ENCODE measurements around the gene CX3CL1.

The CX3CL1 gene

GRCh38 chr16:57405097-57405496 is 32.8 kb downstream of the CX3CL1 start:
- no peak for DNase-seq

DNA sequence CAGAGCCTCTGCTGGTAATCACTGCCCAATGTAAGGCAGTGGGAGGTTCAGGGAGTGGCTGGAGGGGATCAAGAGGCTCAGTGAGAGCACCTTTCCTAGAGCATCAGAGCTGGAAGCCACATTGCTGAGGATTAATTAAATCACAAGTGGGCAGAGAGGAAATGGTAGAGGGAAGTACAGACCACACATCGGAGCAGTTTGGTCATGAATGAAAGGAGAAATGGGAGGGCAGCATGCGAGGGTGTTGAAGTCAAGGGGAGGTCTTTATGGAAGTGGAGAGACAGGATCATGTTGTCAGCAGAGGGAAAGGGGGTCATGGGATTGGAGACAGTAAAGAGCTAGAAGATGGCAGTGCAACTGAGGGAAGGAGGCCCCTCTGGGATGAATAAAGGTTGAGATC is 34.6 kb downstream of the CX3CL1 start:
- no peak for DNase-seq

DNA sequence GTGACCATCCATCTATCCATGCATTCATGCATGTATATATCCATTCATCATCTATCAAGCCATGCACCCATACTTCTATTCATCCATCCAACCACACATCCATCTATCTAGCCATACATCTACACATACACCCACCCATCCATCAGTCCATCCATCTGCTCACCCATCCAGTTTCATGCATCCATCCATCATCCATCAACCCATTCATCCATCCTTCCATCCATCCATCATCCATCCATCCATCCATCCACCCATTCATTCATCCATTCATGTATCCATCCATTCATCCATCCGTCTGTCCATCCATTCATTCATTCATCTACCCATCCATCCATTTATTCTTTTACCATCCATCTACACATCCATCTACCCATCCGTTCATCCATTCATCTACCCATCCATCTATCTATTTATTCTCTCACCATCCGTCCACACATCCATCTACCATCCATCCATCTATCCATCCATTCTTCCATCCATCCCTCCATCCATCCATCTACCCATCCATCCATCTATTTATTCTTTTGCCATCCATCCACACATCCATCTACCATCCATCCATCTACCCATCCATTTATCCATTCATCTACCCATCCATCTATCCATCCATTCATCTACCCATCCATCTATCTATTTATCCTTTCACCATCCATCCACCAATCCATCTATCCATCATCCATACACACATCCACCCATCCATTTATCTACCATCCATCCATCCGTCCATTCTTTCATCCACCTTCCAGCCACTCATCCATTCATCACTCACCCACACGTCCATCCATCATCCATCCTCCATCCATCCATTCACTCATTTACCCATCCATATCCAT is 35.4 kb downstream of the CX3CL1 start:
- DNase-seq = no peak

- no peak for DNase-seq
These were observed 36.8 kb downstream of the CX3CL1 start for GRCh38 chr16:57409065-57409464.

DNA sequence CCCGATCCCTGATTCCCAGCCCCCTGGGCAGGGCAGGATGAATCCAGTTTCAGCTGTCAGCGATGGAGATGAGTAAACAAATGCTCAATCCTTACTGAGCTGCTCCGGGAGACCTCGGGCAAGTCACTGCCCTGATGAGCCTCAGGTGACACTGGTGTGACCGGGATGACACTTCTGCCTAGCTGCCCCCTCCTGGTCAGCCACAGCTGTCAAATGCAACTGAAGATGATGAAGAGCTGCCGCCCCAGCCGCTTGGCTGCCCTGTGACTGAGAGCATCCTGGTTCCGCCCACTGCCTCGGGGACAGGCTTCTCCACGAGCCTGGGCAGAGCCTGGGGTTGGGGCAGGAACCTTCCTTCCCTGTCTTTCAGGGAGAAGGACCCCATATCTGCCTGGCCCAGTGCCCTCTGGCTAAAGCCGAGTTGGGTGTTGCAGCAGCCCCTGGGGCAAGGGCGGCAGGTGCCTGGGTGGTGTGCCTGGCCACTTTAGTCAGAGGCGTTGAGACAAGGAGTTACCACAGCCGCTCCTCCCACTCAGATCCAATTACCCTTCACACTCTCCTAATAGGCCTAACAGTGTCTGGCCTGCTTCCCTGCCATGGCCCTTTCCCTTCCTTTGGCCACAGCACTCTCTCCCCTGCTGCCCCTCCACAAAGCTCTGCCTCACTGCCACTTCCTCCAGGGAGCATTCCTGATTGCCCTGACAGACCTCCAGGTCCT is 37.7 kb downstream of the CX3CL1 start:
- DNase-seq = no peak

DNA sequence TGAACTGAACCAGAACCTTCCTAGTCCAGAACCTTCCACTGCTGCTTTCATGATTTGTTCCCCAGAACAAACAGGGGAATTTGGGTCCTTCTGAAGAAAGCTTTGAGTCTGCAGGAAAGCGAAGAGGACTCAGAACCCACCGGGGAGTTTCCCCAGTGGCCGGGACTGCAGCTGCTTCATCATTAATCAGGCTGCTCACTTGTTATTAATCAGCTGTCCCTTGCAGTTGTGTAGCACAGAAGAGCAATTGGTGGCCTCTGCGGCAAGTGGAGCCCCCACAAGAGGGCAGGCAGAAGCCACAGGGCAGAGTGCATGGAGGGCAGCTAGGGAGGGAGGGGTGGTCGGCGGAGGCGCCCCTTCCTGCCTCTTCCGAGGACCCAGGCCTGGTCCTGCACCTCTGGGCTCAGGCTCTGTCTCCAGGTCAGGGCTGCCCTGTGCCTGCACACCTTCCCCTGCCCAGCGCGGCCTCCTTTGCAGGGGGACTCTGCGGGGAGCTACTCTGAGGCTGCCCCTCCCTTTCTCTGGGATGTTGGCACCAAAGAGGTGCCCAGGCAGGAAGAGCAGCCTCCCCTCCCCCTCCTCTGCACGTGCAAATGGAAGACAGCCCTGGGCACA is 39.2 kb downstream of the CX3CL1 start:
- DNase-seq = no peak

GRCh38 chr16:57412584-57412983 is 40.3 kb downstream of the CX3CL1 start:
- DNase-seq = no peak

DNA sequence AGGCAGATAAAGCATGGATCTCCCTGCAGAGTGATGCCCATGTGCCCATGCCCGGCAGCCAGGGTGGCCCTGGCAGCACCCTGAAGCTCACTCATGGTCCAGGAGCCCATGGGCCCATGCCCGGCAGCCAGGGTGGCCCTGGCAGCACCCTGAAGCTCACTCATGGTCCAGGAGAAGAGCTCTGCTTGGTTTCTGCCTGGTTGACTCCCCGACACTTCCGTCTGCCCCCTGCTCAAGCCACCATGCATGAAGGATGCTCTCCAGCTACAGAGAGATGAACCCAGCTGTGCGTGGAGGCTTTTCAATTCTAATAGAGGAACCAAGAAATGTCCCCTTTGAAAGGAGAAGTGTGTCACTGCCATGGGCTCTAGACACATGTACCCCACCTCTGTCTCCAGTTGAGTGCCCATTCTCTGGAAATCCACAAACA is 41.0 kb downstream of the CX3CL1 start:
- DNase-seq = no peak

DNA sequence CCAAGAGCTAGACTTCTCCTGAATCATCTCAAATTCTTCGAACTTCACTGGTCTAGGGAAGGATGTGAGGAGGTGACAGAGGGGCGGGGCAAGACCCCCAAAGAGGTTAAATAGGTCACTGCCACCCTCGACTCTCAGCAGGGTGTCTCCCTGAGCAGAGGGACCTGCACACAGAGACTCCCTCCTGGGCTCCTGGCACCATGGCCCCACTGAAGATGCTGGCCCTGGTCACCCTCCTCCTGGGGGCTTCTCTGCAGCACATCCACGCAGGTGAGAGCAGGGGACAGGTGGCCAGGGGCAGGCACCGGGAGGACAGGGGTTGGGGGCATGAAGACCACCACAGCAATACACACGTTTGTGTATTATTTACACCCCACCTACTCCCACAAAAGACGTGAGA is 41.4 kb downstream of the CX3CL1 start:
- no peak for DNase-seq

- DNase-seq = no peak
These were observed 43.8 kb downstream of the CX3CL1 start for GRCh38 chr16:57416084-57416483.

DNA sequence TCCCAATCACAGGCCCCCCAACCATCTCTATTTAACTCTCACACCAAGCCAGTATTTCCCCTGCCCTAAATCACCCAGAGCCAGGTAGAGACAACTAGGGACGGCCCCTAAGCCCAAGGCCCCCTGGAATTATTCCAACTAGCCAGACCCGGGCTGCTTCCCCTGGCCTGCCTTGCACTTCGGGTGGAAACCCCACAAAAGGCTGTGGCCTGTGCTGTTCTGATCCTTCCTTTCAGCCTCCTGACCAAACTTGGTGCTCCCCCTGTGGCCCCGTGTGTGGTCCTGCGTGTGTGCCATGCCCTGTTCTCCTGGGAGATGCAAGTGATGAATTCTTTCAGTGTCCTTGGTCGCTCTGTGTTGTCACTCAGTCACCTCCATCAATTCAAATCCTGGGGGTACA is 47.2 kb downstream of the CX3CL1 start:
- DNase-seq = no peak

DNA sequence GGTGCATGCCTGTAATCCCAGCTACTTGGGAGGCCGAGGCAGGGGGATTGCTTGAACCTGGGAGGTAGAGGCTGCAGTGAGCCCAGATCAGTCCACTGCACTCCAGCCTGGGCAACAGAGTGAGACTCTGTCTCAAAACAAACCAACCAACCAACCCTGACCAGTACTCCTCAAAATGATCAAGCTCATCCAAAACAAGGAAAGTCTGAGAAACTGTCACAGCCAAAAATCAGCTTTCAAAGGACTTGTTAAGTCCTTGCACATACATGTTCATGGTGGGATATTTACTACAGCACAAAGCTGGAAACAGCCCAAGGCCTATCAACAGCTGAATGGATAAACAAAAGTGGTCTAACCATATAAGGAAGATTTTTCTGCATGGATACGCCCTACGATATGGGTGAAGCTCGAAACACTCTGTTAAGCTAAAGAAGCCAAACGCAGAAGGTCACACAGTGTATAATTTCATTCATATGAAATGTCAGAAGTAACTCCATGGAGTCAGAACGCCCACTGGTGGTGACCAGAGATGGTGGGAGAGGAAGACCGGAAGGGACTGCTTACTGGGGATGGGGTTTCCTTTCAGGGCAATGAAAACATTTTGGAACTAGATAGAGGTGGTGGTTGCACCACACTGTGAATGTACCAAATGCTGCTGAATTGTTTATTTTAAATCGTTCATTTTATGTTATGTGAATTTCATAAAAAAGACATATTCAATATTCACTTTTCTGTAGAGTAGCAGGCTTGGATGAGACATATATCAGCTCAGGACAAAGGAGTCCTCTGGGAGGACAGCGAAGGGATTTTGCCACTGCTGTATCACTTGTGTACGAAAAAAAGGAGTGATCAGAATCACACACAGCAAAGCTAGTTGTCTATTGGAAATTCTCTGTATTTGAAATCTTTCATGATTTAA is 50.0 kb downstream of the CX3CL1 start:
- DNase-seq = no peak

- DNase-seq = no peak
These were observed 50.9 kb downstream of the CX3CL1 start for GRCh38 chr16:57423152-57423551.

GRCh38 chr16:57424583-57424982 is 52.3 kb downstream of the CX3CL1 start:
- DNase-seq = peak in 1 of 14 donors; percentile 28

DNA sequence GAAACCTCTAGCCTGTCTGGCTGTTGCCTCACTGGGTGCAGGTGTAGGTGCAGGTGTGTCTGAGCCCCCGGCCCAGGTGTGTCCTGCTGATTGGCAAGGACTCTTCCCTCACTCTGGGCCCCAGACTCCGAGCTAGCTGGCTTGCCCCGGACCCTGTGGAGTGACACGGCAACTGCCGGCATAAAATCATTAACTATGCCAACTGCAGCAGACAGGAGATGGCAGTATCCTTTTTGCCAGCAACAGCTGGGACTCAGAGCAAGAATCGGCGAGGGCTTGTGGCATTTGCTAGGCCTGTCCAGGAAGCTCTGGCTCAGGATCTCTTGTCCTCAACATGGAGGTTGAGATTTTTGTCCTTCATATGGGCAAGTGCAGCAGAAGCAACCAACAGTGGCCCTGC is 54.1 kb downstream of the CX3CL1 start:
- DNase-seq = no peak

- no peak for DNase-seq
These were observed 55.0 kb downstream of the CX3CL1 start for GRCh38 chr16:57427307-57427706.

DNA sequence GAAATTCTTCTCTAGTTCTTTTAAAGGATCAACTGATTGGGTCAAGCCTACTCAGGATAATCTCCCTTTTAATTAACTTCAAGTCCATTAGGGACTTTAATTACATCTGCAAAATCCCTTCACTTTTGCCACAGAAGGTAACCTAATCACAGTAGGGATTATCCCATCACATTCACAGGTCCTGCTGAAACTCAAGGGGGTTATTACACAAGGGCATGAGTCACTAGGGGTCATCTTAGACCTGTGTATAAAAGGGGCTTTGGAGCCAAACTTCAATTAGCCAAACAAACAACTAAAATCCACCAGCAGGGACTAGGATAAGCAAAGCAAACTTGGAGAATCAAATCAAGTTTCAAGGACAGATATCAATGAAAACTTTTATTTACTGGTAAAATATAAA is 55.5 kb downstream of the CX3CL1 start:
- no peak for DNase-seq

- no peak for DNase-seq
These were observed 58.7 kb downstream of the CX3CL1 start for GRCh38 chr16:57430955-57431354.

DNA sequence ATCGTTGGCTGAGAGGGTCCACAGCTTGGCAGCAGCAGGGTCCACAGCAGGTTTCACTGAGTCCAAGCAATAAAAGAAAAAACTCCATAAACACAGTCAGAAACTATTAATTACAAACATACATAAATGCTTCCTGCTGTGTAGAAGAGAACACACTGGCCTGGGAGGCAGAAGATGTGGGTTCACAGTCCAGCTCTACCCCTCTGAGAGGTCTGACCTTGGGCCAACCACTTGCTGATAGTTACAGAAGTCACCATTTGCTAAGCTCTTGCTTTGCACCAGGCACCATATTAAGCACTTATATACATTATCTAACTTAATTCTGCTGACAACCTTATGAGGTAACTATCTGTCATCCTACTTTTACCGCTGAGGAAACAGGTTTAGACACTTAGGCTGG is 60.2 kb downstream of the CX3CL1 start:
- no peak for DNase-seq

DNA sequence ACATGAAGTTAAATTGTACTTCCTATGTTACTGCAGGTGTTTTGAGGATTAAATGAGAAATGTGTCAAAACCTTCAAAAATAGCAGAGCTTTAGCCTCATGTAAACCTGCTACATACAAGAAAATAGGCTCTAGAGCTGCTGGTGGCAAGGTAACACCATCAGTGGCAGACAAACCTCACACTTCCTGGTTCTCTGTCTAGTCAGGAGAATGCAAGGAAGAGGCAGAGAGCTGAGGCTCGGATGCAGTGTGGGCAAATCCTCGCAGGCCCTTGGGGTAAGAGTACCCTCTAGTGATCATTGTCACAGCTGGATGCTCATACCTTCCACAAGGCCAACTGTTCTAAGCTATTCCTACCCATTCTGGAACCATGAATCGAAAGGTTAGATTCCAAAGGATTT is 60.7 kb downstream of the CX3CL1 start:
- no peak for DNase-seq

GRCh38 chr16:57434003-57434402 is 61.7 kb downstream of the CX3CL1 start:
- DNase-seq = no peak

Data from C1 segment of cervical spinal cord (tissue), 14 donors.